GOT3 (cell line): ENCODE results near the gene PLD1.
"Not testable (repeated sequence)": the region's sequence is repeated elsewhere in the genome, so short reads cannot be mapped to it uniquely, and the experiment has no call there.

Source experiments
- DNase-seq: peaks from one replicate; lab custom pipeline; 2025; ENCODE audit warnings: mixed read lengths; lab: John Stamatoyannopoulos, UW

The PLD1 gene

DNA sequence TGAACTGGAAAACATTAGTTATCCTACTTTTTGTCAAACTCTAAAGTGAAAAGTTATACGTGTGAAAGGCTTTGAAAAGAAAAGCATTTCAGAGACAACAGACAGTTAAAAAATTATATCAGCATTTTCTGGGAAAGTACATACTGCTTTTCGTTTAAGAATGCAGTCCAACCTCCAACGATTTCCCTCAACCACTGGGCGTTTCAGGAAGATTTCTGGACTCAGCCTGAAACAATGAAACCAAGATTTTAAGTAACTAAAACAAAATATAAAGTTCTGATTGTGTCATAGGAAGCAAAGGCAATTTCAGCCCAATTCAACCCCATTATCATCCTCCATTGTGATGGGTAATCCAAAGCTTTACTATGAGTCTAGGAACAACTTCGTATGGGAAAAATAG, 110.7 kb downstream of the PLD1 start:
- DNase-seq: no peak

DNA sequence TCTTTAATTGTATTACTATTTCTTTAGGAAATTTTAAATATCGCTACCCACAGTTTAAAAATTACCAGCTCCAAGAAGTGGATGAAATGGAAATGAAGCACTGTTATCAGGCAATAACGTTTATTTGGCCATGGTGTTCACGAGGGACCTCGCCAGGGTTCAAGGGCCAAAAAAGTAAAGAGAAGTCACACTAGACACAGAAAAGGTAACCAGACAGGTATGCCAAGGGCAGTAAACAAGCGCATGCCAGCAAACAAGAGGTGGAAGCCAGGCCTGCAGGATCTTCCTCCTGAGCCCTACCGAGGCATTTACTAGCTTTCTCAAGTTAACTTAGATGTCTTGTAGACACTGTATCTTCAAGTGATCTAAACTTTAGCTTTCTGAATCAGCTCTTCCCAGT, 113.5 kb downstream of the PLD1 start:
- DNase-seq: no peak

DNA sequence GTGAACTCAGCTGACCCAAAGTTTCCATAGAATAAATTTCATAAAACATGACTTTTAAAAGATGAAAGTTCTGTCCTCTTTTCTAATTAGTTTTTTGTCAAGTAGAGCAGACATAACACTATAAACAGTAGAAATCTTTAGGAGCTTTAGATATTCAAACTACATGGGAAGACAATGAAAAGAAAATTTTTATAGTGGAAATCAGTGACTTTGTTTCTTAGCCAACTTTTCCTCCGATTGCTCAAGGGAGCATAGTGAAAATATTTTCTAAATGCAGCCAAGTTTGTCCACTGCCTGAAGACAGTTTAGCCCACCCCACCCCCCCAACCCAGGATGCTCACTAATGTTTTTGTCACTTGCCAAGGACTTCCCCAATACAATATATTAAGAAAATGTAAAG, 114.9 kb downstream of the PLD1 start:
- DNase-seq: no peak

- no peak for DNase-seq
Measured at GRCh38 chr3:171694888-171695287, 115.4 kb downstream of the PLD1 start.

DNA sequence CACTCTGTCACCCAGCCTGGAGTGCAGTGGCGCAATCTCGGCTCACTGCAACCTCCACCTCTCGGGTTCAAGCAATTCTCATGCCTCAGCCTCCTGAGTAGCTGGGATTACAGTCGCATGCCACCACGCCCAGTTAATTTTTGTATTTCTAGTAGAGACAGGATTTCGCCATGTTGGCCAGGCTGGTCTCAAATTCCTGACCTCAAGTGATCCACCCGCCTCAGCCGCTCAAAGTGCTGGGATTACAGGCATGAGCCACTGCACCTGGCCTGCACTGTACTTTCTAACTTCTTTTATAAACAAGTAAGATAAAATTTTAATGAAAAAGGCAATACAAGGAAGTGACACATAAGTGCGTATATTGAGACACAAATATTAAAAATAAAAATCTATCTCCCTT, 117.7 kb downstream of the PLD1 start:
- DNase-seq: not testable (repeated sequence)

- no peak for DNase-seq
Measured at GRCh38 chr3:171691485-171691884, 118.8 kb downstream of the PLD1 start.

GRCh38 chr3:171690281-171690680, 120.0 kb downstream of the PLD1 start:
- DNase-seq: no peak

- no peak for DNase-seq
Measured at GRCh38 chr3:171688593-171688992, 121.7 kb downstream of the PLD1 start.

GRCh38 chr3:171688002-171688401, 122.3 kb downstream of the PLD1 start:
- no peak for DNase-seq

GRCh38 chr3:171687581-171687980, 122.7 kb downstream of the PLD1 start:
- DNase-seq: no peak

GRCh38 chr3:171687064-171687463, 123.2 kb downstream of the PLD1 start:
- DNase-seq: no peak

- DNase-seq: no peak
Measured at GRCh38 chr3:171685116-171685895, 125.0 kb downstream of the PLD1 start.

- DNase-seq: no peak
Measured at GRCh38 chr3:171684221-171684620, 126.1 kb downstream of the PLD1 start.

- DNase-seq: no peak
Measured at GRCh38 chr3:171682743-171683142, 127.5 kb downstream of the PLD1 start.

GRCh38 chr3:171680726-171681411, 129.4 kb downstream of the PLD1 start:
- no peak for DNase-seq

DNA sequence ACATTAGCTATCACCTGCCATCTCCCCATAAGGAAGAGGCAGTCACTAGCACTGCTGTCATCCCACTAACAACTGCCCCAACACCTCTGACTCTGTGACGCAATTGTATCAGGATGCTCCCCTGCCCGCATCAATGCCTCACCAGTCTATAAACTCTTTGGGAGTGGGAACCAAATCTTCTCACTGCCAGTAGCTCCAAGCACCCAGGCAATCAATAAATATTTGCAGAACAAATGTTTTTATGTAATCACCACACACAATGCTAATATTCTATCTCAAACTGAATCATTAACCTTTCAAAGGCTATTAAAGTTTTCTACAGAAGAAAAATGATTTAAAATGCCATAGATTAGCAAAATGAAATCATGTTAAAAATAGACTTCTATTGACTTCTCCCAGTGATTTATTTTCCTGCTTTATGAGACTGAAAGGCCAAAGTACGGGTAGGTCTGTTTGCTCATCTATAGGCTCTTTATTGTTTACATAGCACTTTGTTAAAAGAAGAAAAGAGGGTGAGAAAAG, 131.3 kb downstream of the PLD1 start:
- no peak for DNase-seq

DNA sequence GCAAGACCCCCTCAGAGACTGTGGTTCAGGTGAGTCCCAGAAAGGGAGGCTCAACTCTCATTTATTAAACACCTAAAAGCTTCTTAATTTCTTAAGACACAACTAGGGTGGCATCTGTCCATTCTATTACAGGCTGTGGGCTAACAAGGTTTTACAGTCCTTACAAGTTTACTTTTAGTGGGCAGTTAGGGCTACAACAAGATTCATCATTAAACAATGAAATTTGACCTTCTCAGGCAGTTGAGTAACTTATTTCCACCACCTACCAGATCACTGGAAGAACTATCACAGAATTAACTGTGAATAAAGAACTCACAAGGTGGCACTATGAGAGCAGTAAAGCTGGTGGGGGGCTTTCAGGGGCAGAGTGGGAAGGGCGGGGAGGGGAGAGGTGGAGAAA, 132.6 kb downstream of the PLD1 start:
- DNase-seq: no peak

- no peak for DNase-seq
Measured at GRCh38 chr3:171676601-171677175, 133.6 kb downstream of the PLD1 start.

GRCh38 chr3:171673951-171674350, 136.3 kb downstream of the PLD1 start:
- DNase-seq: no peak

GRCh38 chr3:171672538-171672937, 137.7 kb downstream of the PLD1 start:
- no peak for DNase-seq

DNA sequence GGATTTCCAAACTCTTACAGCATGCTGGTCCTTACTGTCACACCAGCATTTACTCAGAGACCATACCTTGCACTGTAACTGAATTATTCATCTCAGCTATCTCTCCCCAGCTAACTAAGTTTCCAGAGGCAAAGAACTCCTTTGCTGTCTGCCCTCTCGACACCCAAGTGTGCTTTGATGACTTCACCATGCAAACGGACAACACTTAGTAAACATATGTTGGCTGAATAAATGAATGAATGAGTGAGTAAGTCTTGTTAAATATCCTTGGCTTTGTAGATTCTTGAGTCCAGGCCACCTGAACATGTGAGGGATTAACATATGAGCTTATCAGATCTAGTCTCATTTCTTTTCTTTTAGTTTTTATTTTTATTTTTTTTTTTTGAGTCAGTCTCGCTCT, 138.2 kb downstream of the PLD1 start:
- DNase-seq: no peak

- DNase-seq: no peak
Measured at GRCh38 chr3:171671709-171672108, 138.6 kb downstream of the PLD1 start.

- DNase-seq: no peak
Measured at GRCh38 chr3:171666516-171666915, 143.8 kb downstream of the PLD1 start.
